OCI-LY3 (cell line): Measurements from ENCODE around the gene HOXB6.

Experiments
- H2AFZ ChIP-seq: fragments of 200-600, 300-600 bp; shearing (Covaris generic); 2 replicates; pipeline ENCODE4 v1.6.0; 2014; ENCODE audit warnings: antibody characterized with exemption, low read depth, low read length
- H3K27ac ChIP-seq: fragments of 200-600, 300-600 bp; sonication (generic); 2 replicates; pipeline ENCODE4 v1.5.1; 2014; ENCODE audit warnings: mild to moderate bottlenecking, low read length, moderate library complexity, mixed read lengths
- H3K27me3 ChIP-seq: fragments of 200-600, 300-600 bp; sonication (generic); 2 replicates; pipeline ENCODE4 v1.6.1; 2014; ENCODE audit warnings: low read depth, low read length, mixed read lengths
- H3K36me3 ChIP-seq: fragments of 200-600, 300-600 bp; sonication (generic); replicated peaks from 2 replicates; pipeline ENCODE3; 2014; ENCODE audit warnings: low read depth, low read length, mixed read lengths
- H3K4me1 ChIP-seq: fragments of 300-600, 200-600 bp; sonication (generic); 2 replicates; pipeline ENCODE4 v1.6.1; 2014; ENCODE audit warnings: low read length, mixed read lengths
- H3K4me2 ChIP-seq: fragments of 200-600, 300-600 bp; sonication (generic); 2 replicates; pipeline ENCODE4 v1.6.1; 2014; ENCODE audit warnings: low read length, mixed read lengths
- H3K4me3 ChIP-seq: fragments of 300-600, 200-600 bp; sonication (generic); 2 replicates; pipeline ENCODE4 v1.5.1; 2014; ENCODE audit warnings: antibody characterized with exemption, mild to moderate bottlenecking, low read length, moderate library complexity
- H3K79me2 ChIP-seq: fragments of 300-600, 200-600 bp; shearing (Covaris generic); 2 replicates; pipeline ENCODE4 v1.6.1; 2014; ENCODE audit warnings: mild to moderate bottlenecking, low read length, mixed read lengths
- H3K9ac ChIP-seq: fragments of 300-600, 200-600 bp; shearing (Covaris generic); 2 replicates; pipeline ENCODE4 v1.6.0; 2014; ENCODE audit warnings: mild to moderate bottlenecking, low read length, moderate library complexity
- H3K9me3 ChIP-seq: fragments of 200-600, 300-600 bp; shearing (Covaris generic); 2 replicates; pipeline ENCODE4 v1.6.1; 2014; ENCODE audit warnings: low read length, mixed read lengths; ENCODE audit not compliant: insufficient read depth
- H4K20me1 ChIP-seq: fragments of 200-600, 300-600 bp; sonication (generic); 2 replicates; pipeline ENCODE4 v1.6.1; 2016; ENCODE audit warnings: low read length, mixed read lengths; ENCODE audit not compliant: insufficient read depth
- EZH2phosphoT487 ChIP-seq: fragments of 200-600 bp; shearing (Covaris generic); IDR thresholded peaks from 2 replicates; pipeline ENCODE4 v1.6.1; 2018; ENCODE audit warnings: antibody characterized with exemption, mixed run types, low read depth
- TF ChIP-seq, protein P1 (sequence below): fragments of 200-600, 300-600 bp; sonication (generic); IDR thresholded peaks from 2 replicates; pipeline ENCODE4 v1.5.1; 2014; ENCODE audit warnings: antibody characterized with exemption, low read length, low read depth

The HOXB6 gene

DNA sequence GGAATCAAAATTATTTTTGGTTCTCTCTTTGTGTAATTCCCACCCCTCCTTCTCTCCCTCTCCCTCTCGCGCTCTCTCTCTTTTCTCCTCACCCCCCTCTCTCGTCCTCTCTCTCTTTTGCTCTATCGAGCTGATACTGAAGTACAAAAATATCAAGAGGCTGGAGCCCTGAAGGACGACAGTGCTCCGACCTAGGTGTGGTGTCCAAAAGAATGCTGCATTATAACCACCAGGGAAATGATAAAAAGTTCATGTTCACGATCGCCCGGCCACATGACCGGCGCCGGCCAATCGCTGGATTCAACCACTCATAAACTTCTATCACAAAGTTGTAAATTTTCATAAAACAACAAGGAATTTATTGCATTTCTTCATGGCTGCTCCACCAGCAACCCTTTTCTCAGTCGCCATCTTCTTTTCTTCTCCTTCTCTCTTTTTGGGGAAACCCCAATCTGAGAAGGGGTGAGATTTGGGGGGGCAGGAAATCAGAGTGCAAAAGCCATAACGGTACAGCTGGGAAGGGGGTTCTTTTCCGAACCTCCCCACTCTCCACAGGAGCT lies at the start of gene HOXB6:
Gene HOXB6 (minus strand): TSS at position 217 of the 560 bp plus-strand sequence. CDS start 6,836 bp downstream, outside the sequence.
- peak within 1 kb of the TSS; percentile 64; the same call in 1 of the 2 replicates for H2AFZ ChIP-seq
- H3K4me1 ChIP-seq: peaks cover 32% of the 10 kb centered on the region
- H3K9me3 ChIP-seq: no peaks in the 10 kb centered on the region
- 0 out of 2 replicates have a peak within 1 kb of the TSS, but pooled peaks have one; percentile 9 for H3K9ac ChIP-seq
- no peak within 1 kb of the TSS for H3K27ac ChIP-seq
- no peaks in the 10 kb centered on the region for H4K20me1 ChIP-seq
- peak within 1 kb of the TSS; percentile 45 for H3K4me3 ChIP-seq
- peak within 1 kb of the TSS; percentile 41 for H3K4me2 ChIP-seq
- H3K36me3 ChIP-seq: no peaks in the 10 kb centered on the region
- no peak for TF ChIP-seq EZH2phosphoT487
- TF ChIP-seq, protein P1, sequence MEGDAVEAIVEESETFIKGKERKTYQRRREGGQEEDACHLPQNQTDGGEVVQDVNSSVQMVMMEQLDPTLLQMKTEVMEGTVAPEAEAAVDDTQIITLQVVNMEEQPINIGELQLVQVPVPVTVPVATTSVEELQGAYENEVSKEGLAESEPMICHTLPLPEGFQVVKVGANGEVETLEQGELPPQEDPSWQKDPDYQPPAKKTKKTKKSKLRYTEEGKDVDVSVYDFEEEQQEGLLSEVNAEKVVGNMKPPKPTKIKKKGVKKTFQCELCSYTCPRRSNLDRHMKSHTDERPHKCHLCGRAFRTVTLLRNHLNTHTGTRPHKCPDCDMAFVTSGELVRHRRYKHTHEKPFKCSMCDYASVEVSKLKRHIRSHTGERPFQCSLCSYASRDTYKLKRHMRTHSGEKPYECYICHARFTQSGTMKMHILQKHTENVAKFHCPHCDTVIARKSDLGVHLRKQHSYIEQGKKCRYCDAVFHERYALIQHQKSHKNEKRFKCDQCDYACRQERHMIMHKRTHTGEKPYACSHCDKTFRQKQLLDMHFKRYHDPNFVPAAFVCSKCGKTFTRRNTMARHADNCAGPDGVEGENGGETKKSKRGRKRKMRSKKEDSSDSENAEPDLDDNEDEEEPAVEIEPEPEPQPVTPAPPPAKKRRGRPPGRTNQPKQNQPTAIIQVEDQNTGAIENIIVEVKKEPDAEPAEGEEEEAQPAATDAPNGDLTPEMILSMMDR: no peak
- H3K79me2 ChIP-seq: 0 out of 2 replicates have a peak, but pooled peaks cover 2% of the 10 kb centered on the region
- H3K27me3 ChIP-seq: peaks cover 6% of the 10 kb centered on the region; the same call in 1 of the 2 replicates

DNA sequence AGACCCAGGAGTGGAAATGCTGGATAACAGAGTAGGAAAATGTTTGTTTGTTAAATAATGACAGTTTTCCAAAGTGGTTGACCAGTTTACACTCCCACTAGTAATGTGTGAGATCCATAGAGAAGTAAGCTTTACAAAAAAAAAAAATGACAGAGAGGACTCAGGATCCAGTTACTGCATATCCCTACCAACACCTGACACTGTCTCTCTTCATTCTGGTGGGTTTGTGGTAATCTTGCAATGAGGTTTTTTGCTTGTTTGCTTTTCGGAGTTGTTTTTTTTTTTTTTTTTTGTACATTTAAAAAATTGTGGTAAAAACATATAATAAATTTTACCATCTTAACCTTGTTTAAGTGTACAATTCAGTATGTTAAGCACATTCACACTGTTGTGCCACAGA lies 45.0 kb upstream of the HOXB6 start:
- no peak overlapping the region for H2AFZ ChIP-seq
- H4K20me1 ChIP-seq: no peaks in the 10 kb centered on the region
- no peaks in the 10 kb centered on the region for H3K79me2 ChIP-seq
- H3K9ac ChIP-seq: no peak overlapping the region
- no peaks in the 10 kb centered on the region for H3K4me1 ChIP-seq
- H3K9me3 ChIP-seq: no peaks in the 10 kb centered on the region
- no peaks in the 10 kb centered on the region for H3K36me3 ChIP-seq
- H3K27ac ChIP-seq: no peak overlapping the region
- no peak overlapping the region for H3K4me2 ChIP-seq
- no peak overlapping the region for H3K4me3 ChIP-seq
- no peaks in the 10 kb centered on the region for H3K27me3 ChIP-seq
- TF ChIP-seq, protein P1: no peak
- no peak for TF ChIP-seq EZH2phosphoT487

DNA sequence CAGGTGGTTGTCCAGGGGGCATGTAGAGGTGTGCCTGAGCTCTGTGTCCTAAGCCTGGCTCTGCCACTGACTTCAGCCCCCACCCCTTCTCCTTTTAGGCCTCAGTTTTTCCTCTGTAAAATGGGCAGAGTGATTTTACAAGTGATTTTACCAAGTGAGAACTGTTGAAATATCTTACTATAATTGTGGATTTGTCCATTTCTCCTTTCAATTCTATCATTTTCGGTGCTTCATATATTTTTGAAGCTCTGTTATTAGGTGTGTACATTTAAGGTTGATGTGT lies 43.1 kb upstream of the HOXB6 start:
- no peaks in the 10 kb centered on the region for H4K20me1 ChIP-seq
- H3K36me3 ChIP-seq: no peaks in the 10 kb centered on the region
- TF ChIP-seq EZH2phosphoT487: no peak
- TF ChIP-seq, protein P1: no peak

DNA sequence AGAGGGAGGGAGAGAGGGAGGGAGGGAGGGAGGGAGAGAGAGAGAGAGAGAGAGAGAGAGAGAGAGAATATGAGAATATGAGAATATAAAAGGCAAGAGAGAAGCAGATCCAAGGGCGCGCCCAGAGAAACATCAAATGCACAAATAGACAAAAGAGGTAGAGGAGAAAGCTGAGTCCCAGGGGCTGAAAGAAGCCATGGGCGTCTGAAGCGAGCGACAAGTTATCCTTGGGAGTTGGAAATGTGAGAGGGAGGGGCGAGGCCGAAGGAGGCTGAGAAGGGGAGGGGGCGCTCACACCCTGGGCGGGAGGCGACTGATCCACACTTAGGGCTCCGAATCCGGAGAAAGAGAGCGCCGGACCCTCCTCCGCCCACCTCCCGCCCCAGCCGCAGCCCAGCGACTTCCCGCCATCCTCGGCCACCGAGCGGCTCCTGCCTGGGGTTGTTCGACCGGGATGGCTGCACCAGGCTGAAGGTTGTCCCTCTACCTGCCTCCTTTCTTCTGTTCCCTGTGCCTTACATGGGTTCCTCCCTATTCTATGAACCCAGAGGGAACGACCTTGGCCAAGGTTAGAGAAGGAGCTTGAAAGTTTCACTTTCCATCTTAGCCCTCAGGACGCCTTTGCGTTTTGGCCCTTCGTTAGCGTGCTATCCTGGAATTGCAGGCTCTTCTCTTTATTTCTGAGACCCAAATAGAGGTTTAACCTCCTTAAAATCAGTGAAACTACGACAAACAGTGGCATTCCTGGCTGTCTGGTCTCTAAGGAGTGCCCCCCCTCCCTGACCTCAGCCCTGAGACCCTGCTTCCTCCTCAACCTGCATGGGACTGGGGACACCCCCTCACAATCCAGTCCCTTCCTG lies 42.5 kb upstream of the HOXB6 start:
- Histone ChIP-seq H3K9ac (no peak overlapping the region), H3K4me3 (peak overlapping the region; percentile 71), H2AFZ (no peak overlapping the region), H3K4me2 (peak overlapping the region; percentile 64), H3K4me1 (no peaks in the 10 kb centered on the region), H3K36me3 (no peaks in the 10 kb centered on the region), H3K79me2 (no peaks in the 10 kb centered on the region), H3K27me3 (no peaks in the 10 kb centered on the region), H4K20me1 (no peaks in the 10 kb centered on the region), H3K27ac (no peak overlapping the region), H3K9me3 (no peaks in the 10 kb centered on the region)
- TF ChIP-seq, protein P1: no peak
- no peak for TF ChIP-seq EZH2phosphoT487

More for the DNA sequence above, 43.1 kb upstream of the HOXB6 start:
- Histone ChIP-seq H3K4me2 (peak overlapping the region; percentile 64; the same call in 1 of the 2 replicates), H3K27ac (no peak overlapping the region), H3K9ac (no peak overlapping the region), H2AFZ (no peak overlapping the region), H3K4me1 (no peaks in the 10 kb centered on the region), H3K79me2 (no peaks in the 10 kb centered on the region), H3K9me3 (no peaks in the 10 kb centered on the region), H3K4me3 (0 out of 2 replicates have a peak overlapping the region, but pooled peaks have one; percentile 71), H3K27me3 (no peaks in the 10 kb centered on the region)
